Activated CD8-positive, alpha-beta T cell treated with anti-CD3 and anti-CD28 coated beads, Interleukin-2, amount 10 ng/mL, durations not matched to agents 7 days and 5 days (primary cell): ENCODE results near the gene THADA. TPM values are rescaled to one million over a fixed set of nuclear protein-coding genes. Genes with fewer than 3 reads are reported as not detected.
"Not testable (repeated sequence)": the region's sequence is repeated elsewhere in the genome, so short reads cannot be mapped to it uniquely, and the experiment has no call there.

Source experiments
- ATAC-seq: fragments of 150-1000 bp; cut with Tn5 transposase; one replicate; pipeline ENCODE4 v1.10.0; 2021; ENCODE audit warnings: moderate library complexity
- CTCF ChIA-PET: fragments of 350-600 bp; sonication (Branson Sonifier 250); formaldehyde crosslinking; loops from one replicate; lab custom pipeline; 2021; ENCODE audit warnings: antibody characterized with exemption; lab: Charles Lee
- POLR2A ChIA-PET: fragments of 350-600 bp; sonication (Branson Sonifier 250); formaldehyde crosslinking; loops from one replicate; lab custom pipeline; 2021; ENCODE audit warnings: antibody characterized with exemption; lab: Charles Lee
- DNase-seq: peaks from one replicate; pipeline ENCODE4 v3.0.0-alpha.2; 2020
- H3K27ac Mint-ChIP-seq: one replicate; pipeline ENCODE4 v1.8.0; 2021; ENCODE audit warnings: mild to moderate bottlenecking, mixed read lengths
- H3K27me3 Mint-ChIP-seq: one replicate; pipeline ENCODE4 v1.8.0; 2021; ENCODE audit warnings: low read depth, mixed read lengths
- H3K36me3 Mint-ChIP-seq: one replicate; pipeline ENCODE4 v1.8.0; 2021; ENCODE audit warnings: low read depth, mixed read lengths
- H3K4me1 Mint-ChIP-seq: one replicate; pipeline ENCODE4 v1.8.0; 2021; ENCODE audit warnings: low read depth, mixed read lengths
- H3K4me3 Mint-ChIP-seq: one replicate; pipeline ENCODE4 v1.8.0; 2021; ENCODE audit warnings: mild to moderate bottlenecking, mixed read lengths
- H3K9me3 Mint-ChIP-seq: one replicate; pipeline ENCODE4 v1.8.0; 2022; ENCODE audit warnings: mixed read lengths; ENCODE audit not compliant: insufficient read depth
- total RNA-seq, 2 experiments: library from RNA; stranded (reverse); gene quantifications; one replicate each; pipeline ENCODE4 v1.2.3, GENCODE V29; 2021

Gene THADA
- total RNA-seq, 2 experiments from 2014 or later = 27.0 to 31.9 TPM

- POLR2A ChIA-PET = no interaction called here
Measured at GRCh38 chr2:43402452-43402937, 193.3 kb downstream of the THADA start.

GRCh38 chr2:43402002-43402401, 193.8 kb downstream of the THADA start:
- no peak overlapping the region for H3K27ac Mint-ChIP-seq
- CTCF ChIA-PET = interaction anchor here (0.8 to 1.1 kb wide), 2 partner anchors 51 to 123 kb away, joined by 3 read pairs; no protein-coding TSS in a partner anchor
- no peak overlapping the region for H3K4me3 Mint-ChIP-seq
- DNase-seq (no peak), ATAC-seq (no peak)
- H3K9me3 Mint-ChIP-seq = no peaks in the 10 kb centered on the region
- H3K27me3 Mint-ChIP-seq = no peaks in the 10 kb centered on the region
- H3K36me3 Mint-ChIP-seq = peaks cover 6% of the 10 kb centered on the region
- H3K4me1 Mint-ChIP-seq = peaks cover 7% of the 10 kb centered on the region
- POLR2A ChIA-PET = no interaction called here

More at GRCh38 chr2:43402452-43402937, 193.3 kb downstream of the THADA start:
- CTCF ChIA-PET = interaction anchor here (0.8 to 1.1 kb wide), 2 partner anchors 52 to 124 kb away, joined by 3 read pairs; no protein-coding TSS in a partner anchor
- Mint-ChIP-seq H3K4me3 (no peak overlapping the region), H3K36me3 (peaks cover 6% of the 10 kb centered on the region), H3K4me1 (peaks cover 7% of the 10 kb centered on the region), H3K9me3 (no peaks in the 10 kb centered on the region), H3K27ac (peak overlapping the region; percentile 35), H3K27me3 (no peaks in the 10 kb centered on the region)
- DNase-seq (no peak), ATAC-seq (no peak)

GRCh38 chr2:43400508-43400907, 195.3 kb downstream of the THADA start:
- ChIA-PET CTCF (no interaction called here), POLR2A (no interaction called here)
- no peaks in the 10 kb centered on the region for H3K9me3 Mint-ChIP-seq
- H3K4me1 Mint-ChIP-seq = peaks cover 7% of the 10 kb centered on the region
- no peak overlapping the region for H3K27ac Mint-ChIP-seq
- DNase-seq (no peak), ATAC-seq (no peak)
- no peaks in the 10 kb centered on the region for H3K27me3 Mint-ChIP-seq
- H3K36me3 Mint-ChIP-seq = peaks cover 6% of the 10 kb centered on the region
- no peak overlapping the region for H3K4me3 Mint-ChIP-seq

GRCh38 chr2:43399515-43400264, 196.1 kb downstream of the THADA start:
- DNase-seq (no peak), ATAC-seq (no peak)
- no peaks in the 10 kb centered on the region for H3K9me3 Mint-ChIP-seq
- peaks cover 7% of the 10 kb centered on the region for H3K4me1 Mint-ChIP-seq
- CTCF ChIA-PET = no interaction called here
- H3K27ac Mint-ChIP-seq = no peak overlapping the region
- no peak overlapping the region for H3K4me3 Mint-ChIP-seq
- no peaks in the 10 kb centered on the region for H3K27me3 Mint-ChIP-seq
- POLR2A ChIA-PET = no interaction called here
- peaks cover 14% of the 10 kb centered on the region for H3K36me3 Mint-ChIP-seq

- ATAC-seq = no peak
- H3K36me3 Mint-ChIP-seq = peaks cover 18% of the 10 kb centered on the region
- POLR2A ChIA-PET = no interaction called here
Measured at GRCh38 chr2:43399098-43399497, 196.7 kb downstream of the THADA start.

GRCh38 chr2:43397821-43398220, 198.0 kb downstream of the THADA start:
- ChIA-PET POLR2A (no interaction called here), CTCF (no interaction called here)
- ATAC-seq (no peak), DNase-seq (no peak)
- Mint-ChIP-seq H3K4me1 (peaks cover 7% of the 10 kb centered on the region), H3K4me3 (no peak overlapping the region), H3K27ac (no peak overlapping the region), H3K36me3 (peaks cover 26% of the 10 kb centered on the region), H3K27me3 (no peaks in the 10 kb centered on the region), H3K9me3 (no peaks in the 10 kb centered on the region)

More at GRCh38 chr2:43399098-43399497, 196.7 kb downstream of the THADA start:
- Mint-ChIP-seq H3K27me3 (no peaks in the 10 kb centered on the region), H3K9me3 (no peaks in the 10 kb centered on the region), H3K4me3 (no peak overlapping the region), H3K27ac (no peak overlapping the region), H3K4me1 (peaks cover 7% of the 10 kb centered on the region)
- DNase-seq = no peak
- CTCF ChIA-PET = no interaction called here

- ATAC-seq = no peak
Measured at GRCh38 chr2:43397411-43397810, 198.4 kb downstream of the THADA start.

GRCh38 chr2:43396344-43396743, 199.5 kb downstream of the THADA start:
- H3K27ac Mint-ChIP-seq, H3K4me1 Mint-ChIP-seq, CTCF ChIA-PET, POLR2A ChIA-PET, H3K27me3 Mint-ChIP-seq, ATAC-seq, H3K4me3 Mint-ChIP-seq, DNase-seq, H3K9me3 Mint-ChIP-seq: not testable (repeated sequence)
- peaks cover 31% of the 10 kb centered on the region for H3K36me3 Mint-ChIP-seq

More at GRCh38 chr2:43397411-43397810, 198.4 kb downstream of the THADA start:
- H3K36me3 Mint-ChIP-seq = peaks cover 30% of the 10 kb centered on the region
- no peaks in the 10 kb centered on the region for H3K9me3 Mint-ChIP-seq
- no peak overlapping the region for H3K27ac Mint-ChIP-seq
- POLR2A ChIA-PET = no interaction called here
- H3K4me3 Mint-ChIP-seq = no peak overlapping the region
- DNase-seq = no peak
- H3K4me1 Mint-ChIP-seq = peaks cover 4% of the 10 kb centered on the region
- CTCF ChIA-PET = no interaction called here
- no peaks in the 10 kb centered on the region for H3K27me3 Mint-ChIP-seq

GRCh38 chr2:43393918-43394317, 201.9 kb downstream of the THADA start:
- no peak for ATAC-seq
- ChIA-PET POLR2A (interaction anchor here (1.1 kb wide), 1 partner anchor 10 kb away, joined by 3 read pairs; no protein-coding TSS in a partner anchor), CTCF (no interaction called here)
- Mint-ChIP-seq H3K27me3 (no peaks in the 10 kb centered on the region), H3K4me3 (no peak overlapping the region), H3K9me3 (no peaks in the 10 kb centered on the region), H3K36me3 (peaks cover 31% of the 10 kb centered on the region), H3K27ac (no peak overlapping the region), H3K4me1 (no peaks in the 10 kb centered on the region)
- no peak for DNase-seq

GRCh38 chr2:43391878-43392215, 204.0 kb downstream of the THADA start:
- H3K4me1 Mint-ChIP-seq = peaks cover 11% of the 10 kb centered on the region
- H3K27ac Mint-ChIP-seq = no peak overlapping the region
- CTCF ChIA-PET = no interaction called here

GRCh38 chr2:43391201-43391877, 204.5 kb downstream of the THADA start:
- Mint-ChIP-seq H3K36me3 (peaks cover 24% of the 10 kb centered on the region), H3K9me3 (no peaks in the 10 kb centered on the region), H3K4me1 (peaks cover 12% of the 10 kb centered on the region), H3K27me3 (no peaks in the 10 kb centered on the region), H3K4me3 (no peak overlapping the region), H3K27ac (no peak overlapping the region)
- ATAC-seq = no peak
- ChIA-PET POLR2A (no interaction called here), CTCF (no interaction called here)
- no peak for DNase-seq

More at GRCh38 chr2:43391878-43392215, 204.0 kb downstream of the THADA start:
- H3K36me3 Mint-ChIP-seq = peaks cover 24% of the 10 kb centered on the region
- H3K9me3 Mint-ChIP-seq = no peaks in the 10 kb centered on the region
- H3K4me3 Mint-ChIP-seq = no peak overlapping the region
- POLR2A ChIA-PET = no interaction called here
- ATAC-seq = no peak
- no peaks in the 10 kb centered on the region for H3K27me3 Mint-ChIP-seq
- DNase-seq = no peak
